ENCODE measurements around the gene AMIGO3. TPM values are rescaled to one million over a fixed set of nuclear protein-coding genes. Genes with fewer than 3 reads are reported as not detected.

AMIGO3 gene
- total and polyA plus RNA-seq, 2 donors from 2014 or later = 0.73 TPM; not detected in 1

- FAIRE-seq (no peak), DNase-seq (no peak)
Measured at GRCh38 chr3:49745986-49746385, 26.5 kb upstream of the AMIGO3 start.

DNA sequence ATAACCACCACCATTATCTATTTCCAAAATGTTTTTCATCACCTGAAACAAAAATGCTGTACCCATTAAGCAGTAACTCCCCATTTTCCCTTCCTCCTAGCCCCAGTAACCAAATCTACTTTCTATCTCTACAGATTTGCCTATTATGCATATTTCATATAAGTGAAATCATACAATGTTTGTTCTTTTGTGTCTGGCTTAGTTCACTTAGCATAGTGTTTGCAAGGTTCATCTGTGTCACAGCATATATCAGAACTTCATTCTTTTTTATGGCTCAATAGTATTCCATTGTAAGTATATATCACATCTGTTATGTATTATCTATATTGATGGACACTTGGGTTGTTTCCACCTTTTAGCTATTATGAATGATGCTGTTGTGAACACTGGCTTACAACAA lies 20.9 kb upstream of the AMIGO3 start:
- no peak for DNase-seq
- no peaks in the 10 kb centered on the region for H3K9me3 ChIP-seq (ENCODE audit: control insufficient read depth in 2 of 3, insufficient read depth in 1 of 3, low read length in 3 of 3)
- no peak overlapping the region for H3K9ac ChIP-seq (ENCODE audit: low read length in 3 of 3)
- no peaks in the 10 kb centered on the region for H3K27me3 ChIP-seq (ENCODE audit: control insufficient read depth, insufficient read depth, low read length)
- no peaks in the 10 kb centered on the region for H3K4me1 ChIP-seq (ENCODE audit: control insufficient read depth in 2 of 3, insufficient read depth in 2 of 3, low read depth in 1 of 3, low read length in 3 of 3)
- TF ChIP-seq, protein P1, sequence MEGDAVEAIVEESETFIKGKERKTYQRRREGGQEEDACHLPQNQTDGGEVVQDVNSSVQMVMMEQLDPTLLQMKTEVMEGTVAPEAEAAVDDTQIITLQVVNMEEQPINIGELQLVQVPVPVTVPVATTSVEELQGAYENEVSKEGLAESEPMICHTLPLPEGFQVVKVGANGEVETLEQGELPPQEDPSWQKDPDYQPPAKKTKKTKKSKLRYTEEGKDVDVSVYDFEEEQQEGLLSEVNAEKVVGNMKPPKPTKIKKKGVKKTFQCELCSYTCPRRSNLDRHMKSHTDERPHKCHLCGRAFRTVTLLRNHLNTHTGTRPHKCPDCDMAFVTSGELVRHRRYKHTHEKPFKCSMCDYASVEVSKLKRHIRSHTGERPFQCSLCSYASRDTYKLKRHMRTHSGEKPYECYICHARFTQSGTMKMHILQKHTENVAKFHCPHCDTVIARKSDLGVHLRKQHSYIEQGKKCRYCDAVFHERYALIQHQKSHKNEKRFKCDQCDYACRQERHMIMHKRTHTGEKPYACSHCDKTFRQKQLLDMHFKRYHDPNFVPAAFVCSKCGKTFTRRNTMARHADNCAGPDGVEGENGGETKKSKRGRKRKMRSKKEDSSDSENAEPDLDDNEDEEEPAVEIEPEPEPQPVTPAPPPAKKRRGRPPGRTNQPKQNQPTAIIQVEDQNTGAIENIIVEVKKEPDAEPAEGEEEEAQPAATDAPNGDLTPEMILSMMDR (IDR thresholded peaks at IDR 0.05; ENCODE audit: borderline replicate concordance, extremely low read depth, insufficient read depth) = no peak
- H3K27ac ChIP-seq (ENCODE audit: low read depth in 2 of 2, low read length in 2 of 2) = no peak overlapping the region
- peaks cover 6 to 23% (median 13%) of the 10 kb centered on the region in 3 donors for H3K36me3 ChIP-seq (ENCODE audit: control insufficient read depth in 2 of 3, insufficient read depth in 3 of 3, low read length in 3 of 3)
- intact Hi-C loops (cut with DNase I) = no loop called here
- no peak for FAIRE-seq
- no peak overlapping the region for H3K4me3 ChIP-seq (ENCODE audit: low read length in 3 of 3)

More at GRCh38 chr3:49745986-49746385, 26.5 kb upstream of the AMIGO3 start:
- Histone ChIP-seq H3K36me3 (ENCODE audit: control insufficient read depth in 2 of 3, insufficient read depth in 3 of 3, low read length in 3 of 3) (peaks cover 0 to 2% (median 2%) of the 10 kb centered on the region in 3 donors), H3K4me1 (ENCODE audit: control insufficient read depth in 2 of 3, insufficient read depth in 2 of 3, low read depth in 1 of 3, low read length in 3 of 3) (no peaks in the 10 kb centered on the region), H3K9ac (ENCODE audit: low read length in 3 of 3) (no peak overlapping the region), H3K9me3 (ENCODE audit: control insufficient read depth in 2 of 3, insufficient read depth in 1 of 3, low read length in 3 of 3) (no peaks in the 10 kb centered on the region), H3K4me3 (ENCODE audit: low read length in 3 of 3) (no peak overlapping the region), H3K27ac (ENCODE audit: low read depth in 2 of 2, low read length in 2 of 2) (no peak overlapping the region), H3K27me3 (ENCODE audit: control insufficient read depth, insufficient read depth, low read length) (no peaks in the 10 kb centered on the region)
- intact Hi-C loops (cut with DNase I) = no loop called here
- TF ChIP-seq, protein P1 (IDR thresholded peaks at IDR 0.05; ENCODE audit: borderline replicate concordance, extremely low read depth, insufficient read depth) = no peak

DNA sequence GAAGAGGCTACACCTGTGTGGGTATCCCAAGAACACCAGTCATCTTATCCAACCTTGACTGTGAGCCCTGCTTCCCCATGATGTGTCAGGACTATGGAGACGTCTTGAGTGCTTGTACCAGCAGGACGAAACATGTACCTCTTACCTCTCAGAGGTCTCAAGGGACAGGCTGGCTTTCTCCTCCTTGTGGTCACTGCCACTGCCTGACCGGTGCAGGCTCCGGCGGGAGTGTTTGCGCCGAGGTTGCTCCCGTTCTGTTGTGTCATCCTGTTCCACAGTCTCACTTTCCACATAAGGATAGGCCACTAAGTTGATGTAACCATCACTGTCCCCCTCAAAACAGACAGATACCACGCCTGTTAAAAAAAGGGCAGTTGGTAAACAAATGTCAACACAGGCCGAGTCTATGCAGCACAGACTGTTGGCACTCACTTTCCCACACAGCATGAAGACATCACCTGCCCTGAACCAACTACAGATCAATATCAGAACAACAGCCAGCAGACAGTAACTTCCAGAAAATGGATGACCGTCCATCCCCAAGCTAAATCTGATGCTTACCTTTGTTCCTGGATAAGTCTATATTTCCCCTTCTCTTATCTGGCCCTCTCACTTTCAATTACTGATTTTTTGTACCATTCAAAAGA lies 18.7 kb upstream of the AMIGO3 start:
- no peaks in the 10 kb centered on the region for H3K4me1 ChIP-seq (ENCODE audit: control insufficient read depth in 2 of 3, insufficient read depth in 2 of 3, low read depth in 1 of 3, low read length in 3 of 3)
- FAIRE-seq (no peak), DNase-seq (no peak)
- no peaks in the 10 kb centered on the region for H3K27me3 ChIP-seq (ENCODE audit: control insufficient read depth, insufficient read depth, low read length)
- no peak overlapping the region for H3K27ac ChIP-seq (ENCODE audit: low read depth in 2 of 2, low read length in 2 of 2)
- H3K4me3 ChIP-seq (ENCODE audit: low read length in 3 of 3) = no peak overlapping the region
- H3K9ac ChIP-seq (ENCODE audit: low read length in 3 of 3) = no peak overlapping the region
- TF ChIP-seq, protein P1 (IDR thresholded peaks at IDR 0.05; ENCODE audit: borderline replicate concordance, extremely low read depth, insufficient read depth) = no peak
- intact Hi-C loops (cut with DNase I) = no loop called here
- H3K36me3 ChIP-seq (ENCODE audit: control insufficient read depth in 2 of 3, insufficient read depth in 3 of 3, low read length in 3 of 3) = peaks cover 6 to 27% (median 20%) of the 10 kb centered on the region in 3 donors
- H3K9me3 ChIP-seq (ENCODE audit: control insufficient read depth in 2 of 3, insufficient read depth in 1 of 3, low read length in 3 of 3) = no peaks in the 10 kb centered on the region

Measured in kidney (tissue), 14 donors.